Right ventricle myocardium inferior (tissue), 1 donor: ENCODE results near the gene FXYD1. TPM values are rescaled to one million over a fixed set of nuclear protein-coding genes. Genes with fewer than 3 reads are reported as not detected.

ENCODE experiments used
- ATAC-seq: fragments of 200-7000 bp; cut with Tn5 transposase; one replicate; pipeline ENCODE4 v1.9.1; 2020; ENCODE audit warnings: mild to moderate bottlenecking, moderate library complexity
- DNase-seq: peaks from one replicate; pipeline ENCODE4 v3.0.0; 2021; ENCODE audit errors: missing footprints
- intact Hi-C: fragments of 100-400 bp; cut with DNase I; formaldehyde crosslinking; loops from one replicate; pipeline ENCODE4 v1.11.0; 2022
- total RNA-seq: library from RNA; stranded (reverse); fragmentation: NEBNext Ultra II Directional; extraction: Animal tissue kit (Norgen Biotek cat#: 25700); gene quantifications from one replicate; pipeline ENCODE4 v1.2.1, GENCODE V29; 2021
- donor health status: DM: no; HTN: yes; CAD: no; lungs with severe emphysema.

FXYD1 gene
- total RNA-seq, 1 donor from 2014 or later, result 556 TPM

DNA sequence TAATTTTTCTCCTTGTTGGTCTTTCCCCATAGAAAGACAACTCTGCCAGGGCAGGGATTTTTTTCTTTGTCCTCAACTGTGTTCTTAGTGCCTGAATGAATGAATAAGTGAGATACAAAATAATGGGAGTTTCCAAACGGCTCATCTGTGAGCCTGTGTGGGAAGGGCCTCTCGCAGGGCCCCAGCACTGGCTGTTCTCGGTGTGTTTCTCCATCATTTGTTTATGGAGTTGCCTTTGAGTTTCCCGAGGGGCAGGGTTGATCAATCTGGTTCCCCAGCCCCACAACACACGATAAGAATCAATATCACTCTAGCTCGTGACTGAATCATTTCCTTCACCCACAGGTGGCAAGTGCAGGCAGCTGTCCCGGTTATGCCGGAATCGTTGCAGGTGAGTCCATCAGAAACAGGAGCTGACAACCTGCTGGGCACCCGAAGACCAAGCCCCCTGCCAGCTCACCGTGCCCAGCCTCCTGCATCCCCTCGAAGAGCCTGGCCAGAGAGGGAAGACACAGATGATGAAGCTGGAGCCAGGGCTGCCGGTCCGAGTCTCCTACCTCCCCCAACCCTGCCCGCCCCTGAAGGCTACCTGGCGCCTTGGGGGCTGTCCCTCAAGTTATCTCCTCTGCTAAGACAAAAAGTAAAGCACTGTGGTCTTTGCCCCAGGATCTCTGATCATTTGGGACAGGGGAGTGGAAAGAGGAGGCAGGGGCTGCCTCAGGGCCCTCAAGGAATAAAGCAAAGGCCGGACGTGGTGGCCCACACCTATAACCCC is 30.8 kb downstream of the FXYD1 start:
- intact Hi-C loops, result no loop called here
- ATAC-seq (no peak), DNase-seq (no peak)

DNA sequence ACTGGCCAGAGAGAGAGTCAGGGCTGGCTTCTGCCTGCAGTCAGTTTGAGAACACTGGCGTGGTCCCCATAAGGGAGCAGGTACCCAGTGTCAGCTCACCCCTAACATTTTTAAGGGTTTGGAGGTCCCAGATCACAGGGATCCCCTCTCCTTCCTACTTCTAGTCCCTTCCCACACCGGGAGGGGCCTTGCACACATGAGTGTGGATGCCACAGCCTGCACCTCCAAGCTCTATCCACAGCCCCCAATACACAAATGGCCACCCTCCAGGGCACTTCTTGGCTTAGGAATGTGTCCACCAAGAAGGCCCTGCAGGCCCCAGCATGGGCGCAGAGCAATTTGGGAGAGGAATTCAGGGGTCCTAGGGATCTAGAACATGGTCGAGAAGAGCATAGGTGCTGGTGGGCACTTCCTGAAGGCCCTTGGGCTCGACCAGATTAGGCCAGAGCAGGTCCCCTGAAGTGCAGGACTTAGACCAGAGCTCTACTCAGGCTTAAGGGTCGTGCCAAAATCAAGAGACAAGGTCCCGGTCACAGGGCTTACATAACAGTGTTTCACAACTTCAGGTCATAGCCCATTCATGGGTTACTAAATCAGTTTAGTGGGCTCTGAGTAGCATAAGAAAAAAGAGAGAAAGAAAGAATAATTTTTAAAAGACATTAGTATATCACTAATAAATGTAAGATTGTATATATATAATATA is 31.9 kb downstream of the FXYD1 start:
- intact Hi-C loops, result no loop called here
- DNase-seq, result no peak
- ATAC-seq, result no peak

DNA sequence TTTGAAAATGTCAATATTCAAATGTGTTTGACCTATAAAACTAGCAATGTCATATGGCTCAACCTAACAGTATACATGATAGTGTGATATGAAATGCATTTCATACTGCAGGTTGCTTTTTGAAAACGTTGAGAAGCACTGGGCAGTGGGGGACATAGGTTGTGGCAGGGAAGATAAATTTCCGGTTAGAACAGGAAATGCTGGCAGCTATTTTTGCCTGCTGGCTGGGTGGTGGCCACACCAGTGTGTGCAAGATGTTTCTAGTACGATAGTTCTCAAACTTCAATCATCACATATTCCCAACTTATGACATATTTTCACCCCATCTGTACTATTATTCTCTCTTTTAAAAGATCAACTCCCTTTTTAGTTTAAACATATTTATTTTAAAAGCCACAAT is 33.1 kb downstream of the FXYD1 start:
- no peak for DNase-seq
- intact Hi-C loops, result no loop called here

DNA sequence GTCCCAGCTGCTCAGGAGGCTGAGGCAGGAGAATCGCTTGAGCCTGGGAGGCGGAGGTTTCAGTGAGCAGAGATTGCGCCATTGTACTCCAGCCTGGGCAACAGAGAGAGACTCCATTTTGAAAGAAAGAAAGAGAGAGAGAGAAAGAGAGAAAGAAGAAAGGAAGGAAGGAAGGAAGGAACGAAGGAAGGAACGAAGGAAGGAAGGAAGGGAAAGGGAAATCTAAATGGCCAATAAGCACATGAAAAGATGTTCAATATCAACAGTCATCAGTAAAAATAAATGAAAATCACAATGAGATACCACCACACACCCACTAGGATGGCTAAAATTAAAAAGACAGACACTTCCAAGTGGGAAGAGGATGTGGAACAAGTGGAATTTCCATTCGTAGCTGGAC is 35.6 kb downstream of the FXYD1 start:
- no peak for ATAC-seq

More for the DNA sequence above, 33.1 kb downstream of the FXYD1 start:
- ATAC-seq, result no peak

DNA sequence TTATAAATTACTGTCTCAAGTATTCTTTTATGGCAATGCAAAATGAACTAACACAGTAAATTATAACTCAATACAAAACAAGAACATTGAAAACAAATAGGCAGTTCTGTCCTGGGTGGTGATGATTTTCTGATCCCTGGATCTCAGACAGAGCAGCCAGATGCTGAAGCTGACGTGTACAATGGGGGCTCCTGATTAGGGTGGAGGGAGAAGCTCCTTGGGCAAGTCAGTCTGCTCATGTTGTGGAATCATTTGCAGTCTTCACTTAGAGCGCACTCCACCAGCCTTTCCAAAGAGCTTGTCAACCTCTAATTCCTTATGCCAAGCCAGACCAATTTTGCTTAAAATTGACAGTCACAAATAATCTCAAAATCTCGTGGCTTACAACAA is 37.6 kb downstream of the FXYD1 start:
- no peak for ATAC-seq
- intact Hi-C loops, result no loop called here
- DNase-seq, result no peak

More for the DNA sequence above, 35.6 kb downstream of the FXYD1 start:
- DNase-seq, result no peak
- intact Hi-C loops, result no loop called here

DNA sequence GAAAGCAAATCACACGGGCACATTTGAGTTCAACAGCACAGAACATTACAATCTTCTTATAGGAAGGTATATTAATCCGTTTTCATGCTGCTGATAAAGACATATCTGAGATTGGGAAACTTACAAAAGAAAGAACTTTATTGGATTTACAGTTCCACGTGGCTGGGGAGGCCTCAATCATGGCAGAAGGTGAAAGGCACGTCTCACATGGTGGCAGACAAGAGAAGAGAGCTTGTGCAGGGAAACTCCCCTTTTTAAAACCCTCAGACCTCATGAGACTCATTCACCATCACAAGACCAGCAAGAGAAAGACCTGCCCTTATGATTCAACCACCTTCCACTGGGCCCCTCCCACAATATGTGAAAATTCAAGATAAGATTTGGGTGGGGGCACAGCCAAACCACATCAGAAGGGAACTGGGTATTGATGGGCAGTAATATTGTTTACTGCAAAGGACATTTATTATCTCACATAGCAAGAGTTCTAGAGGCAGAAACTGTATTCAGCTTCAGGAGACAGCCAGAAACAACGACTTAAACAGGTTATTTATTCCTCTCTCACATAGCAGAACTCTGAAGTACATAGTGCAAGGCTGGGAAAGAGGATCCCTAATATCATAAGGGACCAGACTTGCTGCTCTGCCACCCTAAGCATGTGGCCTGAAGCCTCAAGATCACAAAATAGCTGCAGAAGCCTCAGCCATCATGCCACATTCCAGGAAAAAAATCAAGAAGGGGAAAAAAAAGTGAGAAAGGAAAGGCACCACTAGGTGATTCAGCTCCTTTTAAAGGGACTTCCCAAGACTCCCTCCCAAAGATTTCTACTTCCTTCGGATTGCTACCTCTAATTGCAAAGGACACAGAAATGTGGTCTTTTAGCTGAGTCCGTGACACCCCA is 39.0 kb downstream of the FXYD1 start:
- ATAC-seq (no peak), DNase-seq (no peak)
- intact Hi-C loops, result no loop called here

DNA sequence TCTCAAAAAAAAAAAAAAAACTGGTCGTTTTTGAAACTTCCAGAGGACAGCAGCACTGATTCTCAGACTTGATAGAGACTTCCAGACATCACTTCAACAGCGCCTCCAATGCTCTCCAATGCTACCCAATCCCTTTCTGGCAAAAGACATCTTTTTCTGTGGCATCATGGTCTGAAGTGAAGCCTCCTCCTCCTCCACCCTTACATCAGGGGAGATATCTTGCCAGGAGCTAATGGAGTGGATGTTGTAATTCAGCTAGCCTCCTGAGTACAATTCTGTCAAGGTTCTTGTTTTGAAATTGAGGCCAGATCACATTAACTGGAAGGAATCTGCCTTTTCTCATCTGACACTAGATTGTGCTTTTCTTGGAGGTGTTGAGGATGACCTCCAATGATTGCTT is 40.1 kb downstream of the FXYD1 start:
- intact Hi-C loops, result no loop called here
- DNase-seq (no peak), ATAC-seq (no peak)

DNA sequence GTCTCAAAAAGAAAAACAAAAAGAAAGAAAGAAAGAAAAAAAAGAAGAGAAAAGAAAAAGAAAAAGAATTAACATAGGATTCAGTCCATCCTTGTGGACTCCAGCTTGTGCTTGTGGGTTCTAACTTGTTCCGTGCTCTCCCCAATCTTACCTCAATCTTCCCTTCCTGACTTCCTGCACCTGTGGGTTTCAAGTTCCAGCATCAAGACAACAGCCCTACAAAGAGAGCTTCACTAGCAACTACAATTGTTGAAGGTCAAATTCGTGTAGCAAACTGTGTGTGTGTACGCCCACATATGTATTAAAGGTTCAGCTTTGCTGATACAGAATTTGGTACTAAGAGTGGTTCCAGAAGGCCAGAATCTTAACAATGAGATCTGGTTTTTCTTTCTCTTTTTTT is 41.2 kb downstream of the FXYD1 start:
- DNase-seq (no peak), ATAC-seq (no peak)
- intact Hi-C loops, result no loop called here

DNA sequence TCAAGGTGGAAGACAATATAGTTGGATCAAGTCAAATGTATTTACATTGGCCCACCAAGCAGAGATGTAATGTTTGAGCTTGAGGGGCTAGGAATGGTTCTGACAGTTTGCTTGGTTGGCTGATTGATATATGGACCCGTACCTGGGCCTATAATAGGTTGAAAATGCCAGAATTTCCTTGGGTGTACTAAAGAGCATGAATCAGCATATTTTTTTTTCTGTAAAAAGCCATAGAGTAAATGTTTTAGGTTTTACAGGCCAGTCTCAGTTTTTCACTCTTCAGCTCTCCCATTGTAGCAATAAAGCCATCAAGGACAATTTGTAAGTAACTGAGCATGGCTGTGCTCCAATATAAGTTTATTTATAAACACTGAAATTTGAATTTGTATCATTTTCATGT is 42.8 kb downstream of the FXYD1 start:
- no peak for DNase-seq
- no peak for ATAC-seq
- intact Hi-C loops, result no loop called here

DNA sequence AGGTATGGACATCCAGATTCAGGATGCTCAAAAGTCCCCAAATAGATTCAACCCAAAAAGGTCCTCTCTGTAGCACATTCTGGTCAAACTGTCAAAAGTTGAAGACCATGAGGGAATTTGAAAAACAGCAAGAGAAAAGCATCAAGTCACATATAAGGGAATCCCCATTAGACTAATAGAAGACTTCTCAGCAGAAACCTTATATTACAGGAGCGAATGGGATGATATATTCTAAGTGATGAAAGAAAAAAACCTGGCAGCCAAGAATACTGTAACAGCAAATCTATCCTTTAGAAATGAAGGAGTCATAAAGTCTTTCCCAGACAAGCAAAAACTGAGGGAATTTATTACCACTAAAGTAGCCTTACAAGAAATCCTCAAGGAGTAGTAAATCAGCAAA is 45.6 kb downstream of the FXYD1 start:
- no peak for DNase-seq
- ATAC-seq, result no peak
- intact Hi-C loops, result no loop called here

DNA sequence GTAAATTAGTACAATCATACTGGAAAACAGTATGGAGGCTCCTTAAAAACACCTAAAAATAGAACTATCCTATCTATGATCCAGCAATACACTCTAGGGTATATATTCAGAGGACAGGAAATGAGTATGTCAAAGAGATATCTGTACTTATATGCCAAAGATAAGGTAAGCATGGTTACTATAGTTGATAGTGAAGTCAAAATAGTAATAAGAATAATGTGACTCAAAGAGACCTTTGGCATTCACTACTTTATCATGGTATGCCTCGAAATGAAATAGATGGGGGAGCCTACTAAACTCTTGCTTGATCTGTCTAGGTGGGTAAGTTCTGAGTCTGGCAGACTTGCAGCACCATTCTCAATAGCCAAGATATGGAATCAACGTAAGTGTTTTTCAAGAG is 46.3 kb downstream of the FXYD1 start:
- DNase-seq (no peak), ATAC-seq (no peak)
- intact Hi-C loops, result no loop called here

Other genes with a start within 250 kb of the FXYD1 start
- gene ZNF30, start 211.9 kb upstream of the FXYD1 start, total RNA-seq, result 2.6 TPM
- 3.0 TPM for gene ZNF792, start 174.6 kb upstream of the FXYD1 start, total RNA-seq
- gene GRAMD1A, start 138.5 kb upstream of the FXYD1 start, total RNA-seq, result 25.8 TPM
- gene SCN1B, start 108.4 kb upstream of the FXYD1 start, total RNA-seq, result 44.3 TPM
- 5.5 TPM for gene HPN, start 97.1 kb upstream of the FXYD1 start, total RNA-seq
- 2.3 TPM for gene FXYD3, start 23.0 kb upstream of the FXYD1 start, total RNA-seq
- gene LGI4, start 3.8 kb upstream of the FXYD1 start, total RNA-seq, result 10.0 TPM
- not detected for gene FXYD7, start 4.4 kb downstream of the FXYD1 start, total RNA-seq
- gene FXYD5, start 15.9 kb downstream of the FXYD1 start, total RNA-seq, result 23.5 TPM
- not detected for gene FAM187B, start 89.9 kb downstream of the FXYD1 start, total RNA-seq
- gene LSR, start 110.2 kb downstream of the FXYD1 start, total RNA-seq, result 6.8 TPM
- 151 TPM for gene USF2, start 130.1 kb downstream of the FXYD1 start, total RNA-seq
- gene HAMP, start 143.7 kb downstream of the FXYD1 start, total RNA-seq, result not detected
- not detected for gene MAG, start 153.3 kb downstream of the FXYD1 start, total RNA-seq
- gene CD22, start 190.4 kb downstream of the FXYD1 start, total RNA-seq, result 0.19 TPM
- gene FFAR1, start 209.1 kb downstream of the FXYD1 start, total RNA-seq, result not detected
- gene FFAR3, start 219.6 kb downstream of the FXYD1 start, total RNA-seq, result 0.14 TPM
- not detected for gene GPR42, start 232.2 kb downstream of the FXYD1 start, total RNA-seq